ENCODE measurements around the gene CST3. TPM values are rescaled to one million over a fixed set of nuclear protein-coding genes. Genes with fewer than 3 reads are reported as not detected.

The CST3 gene
- total RNA-seq, 2 experiments from 2014 or later: 0.72 to 1.2 TPM

GRCh38 chr20:23631226-23631822, 6.4 kb downstream of the CST3 start:
- ChIA-PET POLR2A (no interaction called here), CTCF (no interaction called here)
- Mint-ChIP-seq H3K27me3 (peaks cover 5% of the 10 kb centered on the region), H3K27ac (no peak overlapping the region), H3K4me3 (no peak overlapping the region), H3K9me3 (no peaks in the 10 kb centered on the region), H3K4me1 (ENCODE audit: low read depth) (no peaks in the 10 kb centered on the region), H3K36me3 (ENCODE audit: low read depth) (no peaks in the 10 kb centered on the region)
- DNase-seq (no peak), ATAC-seq (no peak)
- no peak for TF ChIP-seq CTCF (IDR thresholded peaks at IDR 0.05)
- intact Hi-C loops (cut with micrococcal nuclease): no loop called here

- Mint-ChIP-seq H3K4me1 (ENCODE audit: low read depth) (no peaks in the 10 kb centered on the region), H3K36me3 (ENCODE audit: low read depth) (no peaks in the 10 kb centered on the region), H3K27me3 (peaks cover 3% of the 10 kb centered on the region), H3K9me3 (no peaks in the 10 kb centered on the region), H3K27ac (no peak overlapping the region), H3K4me3 (no peak overlapping the region)
- CTCF ChIA-PET: no interaction called here
- TF ChIP-seq CTCF (IDR thresholded peaks at IDR 0.05): no peak
- POLR2A ChIA-PET: no interaction called here
- intact Hi-C loops (cut with micrococcal nuclease): no loop called here
- DNase-seq (no peak), ATAC-seq (no peak)
Observed at GRCh38 chr20:23630392-23630849, 7.3 kb downstream of the CST3 start.

DNA sequence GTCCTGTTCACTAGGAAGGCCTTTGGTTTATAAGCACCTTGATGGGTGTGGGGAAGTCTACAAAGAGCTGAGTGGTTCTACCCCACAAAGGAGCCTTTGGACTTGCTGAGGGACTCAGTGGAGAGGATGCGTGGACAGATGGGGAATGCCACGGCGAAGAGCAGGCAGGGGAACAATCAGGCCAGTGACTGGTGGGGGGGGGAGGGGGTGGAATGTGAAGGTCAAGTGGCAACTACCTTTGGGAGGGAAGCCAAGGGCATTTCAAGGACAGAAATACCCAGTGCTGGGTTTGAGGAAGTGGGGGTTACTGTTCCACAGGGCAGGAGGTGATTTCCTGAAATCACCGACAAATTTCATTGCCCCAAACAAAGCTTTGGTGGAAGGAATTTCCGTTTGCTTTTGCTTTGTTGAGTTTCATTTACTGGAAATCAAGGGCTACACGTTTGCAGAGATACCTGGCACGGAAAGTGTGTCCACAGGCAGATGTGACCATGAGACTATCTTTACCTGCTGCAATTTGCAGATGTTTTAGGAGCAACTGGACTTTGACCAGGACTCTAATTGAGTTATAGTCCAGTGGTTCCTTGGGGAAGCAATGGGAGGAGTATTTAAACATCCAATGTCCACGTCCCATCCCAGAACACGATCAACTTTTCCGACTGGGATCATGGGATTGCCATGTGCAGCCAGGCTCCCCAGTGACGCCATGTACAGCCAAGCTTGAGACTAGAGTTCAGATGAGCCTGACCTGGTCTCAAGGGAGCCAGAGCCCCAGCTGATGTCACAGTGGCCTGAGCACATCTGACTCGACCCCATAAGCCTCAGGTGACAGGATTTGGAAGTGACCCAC, 8.0 kb downstream of the CST3 start:
- intact Hi-C loops (cut with micrococcal nuclease): no loop called here
- Mint-ChIP-seq H3K9me3 (no peaks in the 10 kb centered on the region), H3K36me3 (ENCODE audit: low read depth) (no peaks in the 10 kb centered on the region), H3K27me3 (peaks cover 2% of the 10 kb centered on the region), H3K27ac (no peak overlapping the region), H3K4me1 (ENCODE audit: low read depth) (no peaks in the 10 kb centered on the region), H3K4me3 (no peak overlapping the region)
- ChIA-PET POLR2A (no interaction called here), CTCF (no interaction called here)
- no peak for ATAC-seq
- DNase-seq: no peak
- TF ChIP-seq CTCF (IDR thresholded peaks at IDR 0.05): no peak

GRCh38 chr20:23629017-23629541, 8.7 kb downstream of the CST3 start:
- ChIA-PET POLR2A (no interaction called here), CTCF (no interaction called here)
- no peaks in the 10 kb centered on the region for H3K4me1 Mint-ChIP-seq (ENCODE audit: low read depth)
- TF ChIP-seq CTCF (IDR thresholded peaks at IDR 0.05): no peak
- H3K36me3 Mint-ChIP-seq (ENCODE audit: low read depth): no peaks in the 10 kb centered on the region
- DNase-seq (no peak), ATAC-seq (no peak)
- H3K27me3 Mint-ChIP-seq: peaks cover 2% of the 10 kb centered on the region
- no peaks in the 10 kb centered on the region for H3K9me3 Mint-ChIP-seq
- no peak overlapping the region for H3K27ac Mint-ChIP-seq
- intact Hi-C loops (cut with micrococcal nuclease): no loop called here
- no peak overlapping the region for H3K4me3 Mint-ChIP-seq

DNA sequence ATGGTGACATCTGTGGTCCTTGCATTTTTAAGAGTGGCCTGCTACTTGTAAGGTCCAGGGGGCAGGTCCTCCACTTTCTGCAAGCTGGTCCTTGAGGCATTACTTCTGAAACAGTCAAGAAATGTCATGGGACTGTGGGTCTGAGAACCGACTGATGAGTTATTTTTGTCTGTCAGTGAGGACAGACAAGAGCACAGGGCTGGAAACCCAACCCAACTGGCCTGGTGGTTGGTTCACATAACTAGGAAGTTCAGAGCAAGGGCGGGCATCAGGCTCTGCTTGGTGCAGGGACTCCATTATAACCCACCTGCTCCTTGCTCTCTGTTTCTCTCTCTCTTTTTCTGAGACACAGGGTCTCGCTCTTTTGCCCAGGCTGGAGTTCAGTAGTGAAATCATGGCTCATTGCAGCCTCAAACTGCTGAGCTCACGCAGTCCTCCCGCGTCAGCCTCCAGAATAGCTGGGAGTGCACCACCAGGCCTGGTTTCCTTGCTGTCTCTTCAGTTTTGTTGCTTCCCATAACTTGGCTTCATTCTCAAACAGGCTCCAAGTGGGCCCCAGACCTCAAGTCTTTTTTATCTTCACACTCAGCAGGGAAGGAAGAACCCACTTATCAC, 9.2 kb downstream of the CST3 start:
- DNase-seq: no peak
- ATAC-seq: no peak
- CTCF ChIA-PET: no interaction called here
- Mint-ChIP-seq H3K9me3 (no peaks in the 10 kb centered on the region), H3K27me3 (peaks cover 2% of the 10 kb centered on the region), H3K36me3 (ENCODE audit: low read depth) (no peaks in the 10 kb centered on the region), H3K4me3 (no peak overlapping the region), H3K4me1 (ENCODE audit: low read depth) (no peaks in the 10 kb centered on the region), H3K27ac (no peak overlapping the region)
- POLR2A ChIA-PET: no interaction called here
- intact Hi-C loops (cut with micrococcal nuclease): no loop called here
- no peak for TF ChIP-seq CTCF (IDR thresholded peaks at IDR 0.05)
